A172 (cell line): Measurements from ENCODE around the gene ERH. TPM values are rescaled to one million over a fixed set of nuclear protein-coding genes. Genes with fewer than 3 reads are reported as not detected.

Experiments used
- total RNA-seq: library from RNA; depleted of rRNA; stranded (reverse); fragments of >200 nt; shearing (Covaris generic); gene quantifications from 2 replicates; pipeline ENCODE4 v1.2.3, GENCODE V29; 2014; rRNA removed

ERH gene
- total RNA-seq, 1 experiment from 2014 or later = 165 TPM

Other genes with a start within 250 kb of the ERH start
- gene DCAF5, start 245.2 kb downstream of the ERH start, total RNA-seq = 3.9 and 6.7 TPM in 2 replicates
- gene EXD2, start 206.8 kb downstream of the ERH start, total RNA-seq = 10.7 and 11.0 TPM in 2 replicates
- 4.8 and 5.7 TPM in 2 replicates for gene GALNT16, start 138.1 kb downstream of the ERH start, total RNA-seq
- gene SLC39A9, start 393 bp upstream of the ERH start, total RNA-seq = 53.9 and 64.5 TPM in 2 replicates
- gene PLEKHD1, start 86.4 kb upstream of the ERH start, total RNA-seq = not detected in 2 replicates
- gene CCDC177, start 176.6 kb upstream of the ERH start, total RNA-seq = not detected in 2 replicates
- 2.4 and 3.1 TPM in 2 replicates for gene SUSD6, start 213.3 kb upstream of the ERH start, total RNA-seq